Activated CD4-positive, CD25-positive, alpha-beta regulatory T cell treated with anti-CD3 and anti-CD28 coated beads, Interleukin-2, amount 50 U/mL, for 24 hours (primary cell): Measurements from ENCODE around the gene PHACTR1.

Experiments used
- ATAC-seq, 2 donors: fragments of 150-1000 bp; cut with Tn5 transposase; one replicate each; pipeline ENCODE4 v1.10.0; 2021; ENCODE audit warnings: mild to moderate bottlenecking in 1 of 2, moderate library complexity in 1 of 2

The PHACTR1 gene

GRCh38 chr6:13248584-13248985 lies 532.0 kb downstream of the PHACTR1 start:
- no peak for ATAC-seq

- no peak for ATAC-seq
Observed at GRCh38 chr6:13248994-13249393, 532.4 kb downstream of the PHACTR1 start.

GRCh38 chr6:13249817-13250216 lies 533.2 kb downstream of the PHACTR1 start:
- ATAC-seq, result no peak

DNA sequence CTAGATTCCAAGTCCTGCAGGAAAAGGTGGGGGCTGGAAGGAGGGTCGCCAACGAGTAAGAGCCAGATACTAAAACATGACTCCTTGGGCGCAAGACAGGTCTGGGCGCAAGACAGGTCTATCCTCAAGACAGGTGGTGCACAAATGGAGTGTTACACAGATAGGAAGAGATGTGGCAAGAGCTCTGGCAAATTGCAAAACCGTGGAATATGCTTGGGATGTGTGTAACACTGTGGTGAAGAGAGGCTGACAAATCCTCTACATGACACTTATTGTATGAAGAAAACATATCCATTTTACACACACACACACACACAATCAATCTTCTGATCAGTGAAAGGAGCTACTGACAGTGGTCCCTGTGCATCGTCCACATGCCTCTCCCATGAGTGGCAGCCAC lies 534.1 kb downstream of the PHACTR1 start:
- no peak for ATAC-seq

DNA sequence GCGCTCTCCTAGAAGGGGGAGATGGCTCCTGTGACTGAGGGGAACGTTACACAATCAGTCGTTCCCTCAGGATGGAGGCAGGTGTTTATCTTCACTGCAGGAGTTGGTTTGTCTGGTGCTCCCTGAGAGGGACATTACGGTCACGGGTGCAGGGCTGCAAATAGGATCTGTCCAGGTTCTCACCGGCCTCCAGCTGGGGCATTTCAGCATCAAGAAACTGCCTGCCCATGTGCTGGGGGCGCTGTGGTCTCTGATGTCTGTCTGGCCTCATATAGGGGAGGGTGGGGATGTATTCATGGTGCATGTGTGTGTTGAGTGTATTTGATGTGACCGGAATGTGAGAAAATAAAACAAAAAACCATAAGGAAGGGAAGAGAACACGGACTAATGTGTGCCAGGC lies 534.7 kb downstream of the PHACTR1 start:
- no peak for ATAC-seq

- ATAC-seq, result no peak
Observed at GRCh38 chr6:13252790-13253189, 536.2 kb downstream of the PHACTR1 start.

DNA sequence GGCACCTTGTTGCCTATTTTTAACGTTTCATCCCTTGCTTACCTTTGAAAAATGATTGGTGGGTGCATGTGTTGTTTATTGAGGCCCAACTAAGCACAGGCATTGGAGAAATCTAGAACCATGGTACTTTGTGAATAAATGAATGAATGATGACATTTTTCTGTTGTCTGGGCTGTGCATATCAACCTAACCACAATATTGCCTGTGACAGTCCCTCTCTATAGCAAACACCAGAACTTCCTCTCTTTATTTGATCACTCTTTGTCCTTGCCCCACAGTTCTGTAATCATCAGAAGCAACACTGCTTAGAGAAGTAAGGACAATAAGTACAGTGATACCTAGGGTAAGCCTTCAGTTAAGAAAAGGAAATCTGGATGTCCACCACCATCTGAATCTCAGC lies 536.7 kb downstream of the PHACTR1 start:
- no peak for ATAC-seq

DNA sequence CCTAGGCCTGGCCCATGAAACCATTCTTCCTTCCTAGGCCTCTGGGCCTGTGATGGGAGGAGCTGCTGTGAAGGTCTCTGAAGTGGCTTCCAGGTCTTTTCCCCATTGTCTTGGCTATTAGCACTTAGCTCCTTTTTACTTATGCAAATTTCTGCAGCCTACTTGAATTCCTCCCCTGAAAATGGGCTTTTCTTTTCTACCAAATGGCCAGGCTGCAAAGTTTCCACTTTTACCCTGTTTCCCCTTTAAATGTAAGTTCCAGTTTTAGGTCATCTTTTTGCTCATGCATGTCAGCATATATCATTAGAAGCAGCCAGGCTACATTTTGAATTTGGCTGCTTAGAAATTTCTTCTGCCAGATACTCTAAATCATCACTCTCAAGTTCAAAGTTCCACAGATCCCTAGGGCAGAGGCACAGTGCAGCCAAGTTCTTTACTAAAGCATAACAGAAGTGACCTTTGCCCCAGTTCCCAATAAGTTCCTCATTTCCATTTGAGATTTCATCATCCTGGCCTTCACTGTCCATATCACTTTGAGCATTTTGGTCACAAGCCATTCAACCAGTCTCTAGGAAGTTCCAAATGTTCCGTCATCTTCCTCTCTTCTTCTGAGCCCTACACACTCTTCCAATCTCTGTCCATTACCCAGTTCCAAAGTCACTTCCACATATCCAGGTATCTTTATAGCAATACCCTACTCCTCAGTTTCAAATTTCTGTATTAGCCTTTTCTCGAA lies 539.9 kb downstream of the PHACTR1 start:
- ATAC-seq, result no peak

DNA sequence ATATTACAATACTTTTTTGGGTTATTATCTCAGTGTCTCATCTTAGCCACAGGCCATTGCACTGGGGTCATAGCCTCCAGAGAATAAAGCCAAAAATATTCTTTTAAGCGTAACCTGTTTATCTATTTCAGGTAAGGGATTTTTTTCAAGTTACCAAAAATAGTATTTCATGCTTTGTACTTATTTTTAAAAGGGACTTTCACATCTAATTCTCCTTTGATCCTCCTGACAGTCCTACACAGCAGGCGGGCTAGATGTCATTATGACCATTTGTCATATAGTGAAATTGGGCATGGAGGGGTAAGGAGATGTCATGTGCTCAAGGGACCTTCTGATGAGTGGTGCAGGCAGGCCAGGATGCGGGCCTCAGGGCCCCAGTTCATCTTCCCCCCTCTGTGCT lies 542.8 kb downstream of the PHACTR1 start:
- no peak for ATAC-seq

DNA sequence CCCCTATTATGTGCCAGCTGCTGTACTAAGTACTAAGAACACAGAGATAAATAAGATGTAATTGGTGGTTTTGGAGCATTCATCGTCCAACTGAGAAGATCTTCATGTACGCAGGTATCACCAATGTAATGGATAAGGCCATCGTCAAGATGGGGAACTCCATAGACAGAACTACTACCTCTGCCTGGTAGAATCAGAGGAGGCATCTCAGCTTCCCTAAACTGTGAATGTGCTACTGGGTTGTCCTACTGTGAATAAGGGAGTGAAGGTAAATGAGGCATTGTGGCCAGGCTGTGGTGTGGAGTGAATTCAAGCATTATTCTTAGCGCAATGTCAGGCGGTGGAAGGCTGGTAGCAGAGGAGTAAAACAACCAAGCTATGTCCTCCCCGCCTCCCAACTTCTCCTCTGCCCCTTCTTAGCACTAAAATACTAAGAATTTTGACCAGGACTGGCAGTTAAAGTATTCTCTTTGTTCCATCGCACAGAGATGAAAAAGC lies 543.6 kb downstream of the PHACTR1 start:
- no peak for ATAC-seq

DNA sequence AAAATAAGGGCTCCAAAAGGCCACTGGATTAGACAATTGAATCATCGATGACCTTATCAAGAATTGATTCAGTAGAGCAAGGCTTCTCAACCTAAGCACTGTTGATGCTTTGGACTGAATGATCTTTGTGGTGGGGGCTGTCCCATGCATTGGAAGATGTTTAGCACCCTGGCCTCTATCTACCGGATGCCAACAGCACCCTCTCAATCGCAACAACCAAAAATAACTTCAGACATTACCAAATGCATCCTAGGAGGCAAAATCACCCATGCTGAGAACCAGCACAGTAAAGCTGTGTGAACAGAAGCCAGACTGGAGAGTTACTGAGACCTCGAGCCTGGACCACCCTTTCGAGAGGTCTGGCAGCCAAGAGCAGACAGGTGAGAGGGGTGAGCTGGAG lies 544.3 kb downstream of the PHACTR1 start:
- ATAC-seq, result peak in 1 of 2 donors; percentile 22

- peak in 1 of 2 donors; percentile 24 for ATAC-seq
Observed at GRCh38 chr6:13261464-13261994, 545.0 kb downstream of the PHACTR1 start.

- ATAC-seq, result no peak
Observed at GRCh38 chr6:13262302-13263230, 546.0 kb downstream of the PHACTR1 start.

GRCh38 chr6:13263669-13264068 lies 547.1 kb downstream of the PHACTR1 start:
- no peak for ATAC-seq

DNA sequence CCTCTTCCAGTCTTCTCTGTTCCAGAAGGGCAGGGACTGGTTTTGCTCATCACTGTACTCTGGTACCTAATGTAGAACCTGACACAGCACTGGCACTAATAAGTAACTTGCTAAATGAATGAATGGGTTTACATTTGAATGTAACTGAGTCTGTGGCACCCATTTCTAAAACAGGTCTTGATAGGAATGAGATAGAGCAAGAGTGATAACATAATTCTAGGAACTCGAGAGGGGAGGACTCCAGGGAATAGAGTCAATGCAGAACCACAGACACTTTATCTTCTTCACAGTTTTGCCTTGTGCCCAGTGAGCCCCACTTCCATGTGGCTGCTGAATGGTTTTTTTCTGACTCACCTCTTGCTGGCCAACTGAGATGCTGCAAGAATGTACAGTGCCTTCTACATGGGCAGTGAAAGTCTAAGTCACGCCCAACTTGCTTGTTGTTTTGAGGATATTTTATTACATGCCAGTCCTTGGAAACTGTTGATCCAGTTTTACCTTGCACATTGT lies 550.6 kb downstream of the PHACTR1 start:
- peak; percentile 25 to 72 for ATAC-seq

GRCh38 chr6:13268913-13269518 lies 552.4 kb downstream of the PHACTR1 start:
- ATAC-seq, result no peak

DNA sequence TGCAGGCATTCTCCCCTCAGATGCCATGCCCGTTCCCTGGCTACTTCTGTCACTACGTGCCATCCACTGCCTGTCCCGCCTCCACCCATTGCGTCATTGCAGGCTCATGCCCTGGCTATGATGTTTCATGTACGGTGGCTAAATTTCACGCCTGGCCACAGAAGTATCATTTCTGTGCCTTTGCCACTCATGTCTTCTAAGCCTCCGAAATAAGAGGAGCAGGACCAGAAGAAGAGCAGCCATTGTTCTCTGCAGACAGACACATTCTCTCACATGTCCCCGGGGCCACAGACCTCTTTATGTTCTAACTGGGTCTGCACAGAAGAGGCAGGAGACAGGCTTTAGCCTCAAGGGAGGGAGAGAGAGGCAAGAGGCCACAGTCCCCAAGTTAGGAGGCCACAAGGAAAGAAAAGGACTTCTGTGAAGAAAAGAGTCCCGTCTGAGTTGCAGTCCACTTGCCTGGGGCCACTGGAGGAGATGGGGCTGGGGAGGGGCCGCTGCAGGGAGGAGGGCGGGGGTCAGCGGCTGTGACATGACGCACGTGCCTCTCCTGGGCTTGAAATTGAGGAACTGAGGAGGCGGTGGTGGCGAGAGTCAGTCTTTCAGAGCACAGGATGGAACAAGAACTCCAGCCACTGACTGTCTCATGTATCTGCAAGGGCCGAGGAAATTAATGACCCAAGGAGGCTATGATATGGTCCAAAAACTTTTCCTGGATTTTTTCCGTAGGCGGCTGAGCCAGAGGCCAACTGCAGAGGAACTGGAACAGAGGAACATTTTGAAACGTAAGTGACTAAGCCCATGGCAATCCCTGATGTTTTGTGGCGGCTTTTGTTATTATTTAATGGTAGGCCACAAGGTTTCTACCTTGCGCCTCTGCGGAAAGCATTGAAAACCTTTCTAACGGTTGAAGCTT lies 555.8 kb downstream of the PHACTR1 start:
- ATAC-seq, result no peak

- ATAC-seq, result no peak
Observed at GRCh38 chr6:13273202-13273930, 556.8 kb downstream of the PHACTR1 start.

DNA sequence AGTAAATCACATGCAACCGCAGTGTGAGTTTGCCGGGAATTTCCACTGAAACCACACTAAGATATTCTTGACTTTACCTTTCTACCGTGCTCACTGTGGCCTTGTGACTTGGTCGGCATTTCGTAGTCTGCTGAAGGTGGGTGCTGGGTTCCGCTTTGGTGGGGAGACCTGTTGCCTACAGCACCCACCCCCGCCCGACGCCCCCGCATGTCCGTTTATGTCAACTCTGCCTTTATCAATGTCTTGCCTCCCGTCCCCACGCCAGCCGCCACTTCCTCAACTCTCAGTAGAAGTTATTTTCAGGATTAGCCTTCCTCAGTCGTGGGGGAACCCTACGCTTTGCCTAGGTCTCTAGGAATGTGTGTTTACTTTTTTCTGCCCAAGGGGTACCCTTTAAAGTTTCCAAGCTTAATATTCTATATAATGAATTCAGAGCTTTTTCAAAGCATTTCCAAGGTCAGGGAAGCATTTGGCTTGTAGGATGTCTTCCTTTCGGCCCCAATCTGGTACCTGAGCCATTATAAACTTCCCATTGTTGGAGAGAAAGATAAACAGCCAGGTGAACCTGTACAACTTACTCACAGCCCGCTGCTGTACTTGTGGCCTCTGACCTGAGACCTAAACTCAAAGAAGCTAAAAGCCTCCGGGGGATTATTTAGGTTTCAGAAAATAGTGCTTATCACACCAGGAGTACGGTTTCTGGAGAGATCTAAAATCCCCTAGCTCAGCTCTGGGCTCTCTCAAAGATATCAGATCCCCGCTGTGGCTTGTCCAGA lies 557.6 kb downstream of the PHACTR1 start:
- peak; percentile 93 to 95 for ATAC-seq
